Effector memory CD4-positive, alpha-beta T cell (primary cell): ENCODE measurements around the gene DIO1.

Experiments used
- DNase-seq, 3 donors: peaks; one replicate each; pipeline ENCODE4 v3.0.0-alpha.2; 2020
- H3K27ac ChIP-seq: 2 replicates; pipeline ENCODE4 v1.7.0; 2013; ENCODE audit warnings: mild to moderate bottlenecking, low read length, moderate library complexity; ENCODE audit not compliant: insufficient read depth, poor library complexity, severe bottlenecking
- H3K27me3 ChIP-seq: replicated peaks from 2 replicates; pipeline ENCODE4 v1.7.0; 2013; ENCODE audit warnings: mild to moderate bottlenecking, low read length; ENCODE audit not compliant: insufficient read depth, control insufficient read depth, poor library complexity, severe bottlenecking
- H3K36me3 ChIP-seq: 2 replicates; pipeline ENCODE4 v1.7.0; 2013; ENCODE audit warnings: mild to moderate bottlenecking, low read length, moderate library complexity; ENCODE audit not compliant: control insufficient read depth, insufficient read depth
- H3K4me1 ChIP-seq: 2 replicates; pipeline ENCODE4 v1.7.0; 2013; ENCODE audit warnings: low read length, mild to moderate bottlenecking; ENCODE audit not compliant: control insufficient read depth, insufficient read depth, poor library complexity, severe bottlenecking
- H3K4me3 ChIP-seq: 2 replicates; pipeline ENCODE4 v1.7.0; 2013; ENCODE audit warnings: low read length, low read depth, mild to moderate bottlenecking; ENCODE audit not compliant: insufficient read depth, poor library complexity, severe bottlenecking
- H3K9me3 ChIP-seq: 2 replicates; pipeline ENCODE4 v1.7.0; 2013; ENCODE audit warnings: mild to moderate bottlenecking, low read length, moderate library complexity; ENCODE audit not compliant: control insufficient read depth

Gene DIO1

GRCh38 chr1:53909946-53910345 lies 16.0 kb downstream of the DIO1 start:
- Histone ChIP-seq H3K27me3 (no peaks in the 10 kb centered on the region), H3K36me3 (peaks cover 4% of the 10 kb centered on the region), H3K4me3 (no peak overlapping the region), H3K27ac (no peak overlapping the region), H3K4me1 (no peaks in the 10 kb centered on the region), H3K9me3 (no peaks in the 10 kb centered on the region)
- no peak for DNase-seq

- Histone ChIP-seq H3K9me3 (no peaks in the 10 kb centered on the region), H3K27ac (no peak overlapping the region), H3K4me3 (no peak overlapping the region), H3K27me3 (no peaks in the 10 kb centered on the region), H3K4me1 (no peaks in the 10 kb centered on the region), H3K36me3 (peaks cover 4% of the 10 kb centered on the region)
- no peak for DNase-seq
Observed at GRCh38 chr1:53911442-53911841, 17.5 kb downstream of the DIO1 start.

- Histone ChIP-seq H3K27me3 (no peaks in the 10 kb centered on the region), H3K4me1 (no peaks in the 10 kb centered on the region), H3K27ac (no peak overlapping the region), H3K4me3 (no peak overlapping the region), H3K36me3 (peaks cover 4% of the 10 kb centered on the region), H3K9me3 (no peaks in the 10 kb centered on the region)
- no peak for DNase-seq
Observed at GRCh38 chr1:53913352-53914033, 19.5 kb downstream of the DIO1 start.

GRCh38 chr1:53918343-53918742 lies 24.4 kb downstream of the DIO1 start:
- no peaks in the 10 kb centered on the region for H3K27me3 ChIP-seq
- H3K36me3 ChIP-seq: peaks cover 11% of the 10 kb centered on the region
- no peaks in the 10 kb centered on the region for H3K4me1 ChIP-seq
- H3K4me3 ChIP-seq: no peak overlapping the region
- no peak for DNase-seq
- H3K27ac ChIP-seq: no peak overlapping the region
- no peaks in the 10 kb centered on the region for H3K9me3 ChIP-seq

GRCh38 chr1:53919675-53920066 lies 25.7 kb downstream of the DIO1 start:
- H3K9me3 ChIP-seq: no peaks in the 10 kb centered on the region
- no peak overlapping the region for H3K27ac ChIP-seq
- no peaks in the 10 kb centered on the region for H3K27me3 ChIP-seq
- DNase-seq: no peak
- no peak overlapping the region for H3K4me3 ChIP-seq
- H3K36me3 ChIP-seq: peaks cover 17% of the 10 kb centered on the region
- no peaks in the 10 kb centered on the region for H3K4me1 ChIP-seq

- Histone ChIP-seq H3K4me1 (no peaks in the 10 kb centered on the region), H3K4me3 (no peak overlapping the region), H3K27me3 (no peaks in the 10 kb centered on the region), H3K27ac (no peak overlapping the region), H3K9me3 (no peaks in the 10 kb centered on the region), H3K36me3 (peaks cover 34% of the 10 kb centered on the region)
- DNase-seq: no peak
Observed at GRCh38 chr1:53927376-53927881, 33.4 kb downstream of the DIO1 start.

GRCh38 chr1:53929246-53929960 lies 35.4 kb downstream of the DIO1 start:
- H3K36me3 ChIP-seq: peaks cover 25% of the 10 kb centered on the region
- no peak overlapping the region for H3K4me3 ChIP-seq
- H3K27me3 ChIP-seq: no peaks in the 10 kb centered on the region
- H3K4me1 ChIP-seq: no peaks in the 10 kb centered on the region
- no peak for DNase-seq
- H3K9me3 ChIP-seq: no peaks in the 10 kb centered on the region
- no peak overlapping the region for H3K27ac ChIP-seq

- DNase-seq: no peak
- H3K4me3 ChIP-seq: no peak overlapping the region
- H3K9me3 ChIP-seq: no peaks in the 10 kb centered on the region
- H3K27me3 ChIP-seq: no peaks in the 10 kb centered on the region
- H3K27ac ChIP-seq: no peak overlapping the region
- H3K36me3 ChIP-seq: peaks cover 28% of the 10 kb centered on the region
- H3K4me1 ChIP-seq: no peaks in the 10 kb centered on the region
Observed at GRCh38 chr1:53930932-53931331, 36.9 kb downstream of the DIO1 start.

GRCh38 chr1:53931523-53931922 lies 37.5 kb downstream of the DIO1 start:
- Histone ChIP-seq H3K36me3 (peaks cover 28% of the 10 kb centered on the region), H3K4me3 (no peak overlapping the region), H3K27ac (no peak overlapping the region), H3K27me3 (no peaks in the 10 kb centered on the region), H3K4me1 (no peaks in the 10 kb centered on the region), H3K9me3 (no peaks in the 10 kb centered on the region)
- DNase-seq: no peak

GRCh38 chr1:53934170-53934765 lies 40.3 kb downstream of the DIO1 start:
- Histone ChIP-seq H3K27ac (no peak overlapping the region), H3K9me3 (no peaks in the 10 kb centered on the region), H3K27me3 (no peaks in the 10 kb centered on the region), H3K36me3 (peaks cover 6% of the 10 kb centered on the region), H3K4me3 (no peak overlapping the region), H3K4me1 (no peaks in the 10 kb centered on the region)
- no peak for DNase-seq
